HEK293 (cell line): ENCODE results near the gene C6orf15.
A peak's percentile ranks its signal among the peaks of the same experiment; 100 is the strongest.

Experiments used
- CTCF ChIA-PET: fragments of 350-600 bp; formaldehyde crosslinking; extraction: SDS; loops from one replicate; lab custom pipeline; 2021; ENCODE audit warnings: antibody characterized with exemption; lab: Yijun Ruan, JAX
- POLR2A ChIA-PET: fragments of 300-600 bp; formaldehyde crosslinking; extraction: SDS; loops from one replicate; lab custom pipeline; 2020; ENCODE audit warnings: antibody characterized with exemption, inconsistent platforms; lab: Yijun Ruan, JAX
- H3K27ac ChIP-seq: fragments of 200-500 bp; sonication (Bioruptor generic); 2 replicates; pipeline ENCODE4 v1.5.1; 2014; ENCODE audit warnings: low read depth, low read length, control low read depth, inconsistent platforms; ENCODE audit errors: extremely low read depth
- H3K36me3 ChIP-seq, 2 experiments: fragments of 200-500 bp in 1 of 2; sonication (Bioruptor generic) in 1 of 2; 1 replicate in 1 of 2; 2 replicates in 1 of 2; pipeline ENCODE4 v1.5.1; 2014 to 2017; ENCODE audit warnings: inconsistent platforms in 2 of 2, low read length in 2 of 2; ENCODE audit not compliant: control insufficient read depth in 2 of 2, insufficient read depth in 1 of 2
- H3K4me1 ChIP-seq: fragments of 200-500 bp; sonication (Bioruptor generic); 2 replicates; pipeline ENCODE4 v1.5.1; 2014; ENCODE audit warnings: mild to moderate bottlenecking, low read length, inconsistent platforms; ENCODE audit not compliant: control insufficient read depth, insufficient read depth
- H3K4me3 ChIP-seq: 2 replicates; pipeline ENCODE4 v1.5.1; 2011; ENCODE audit warnings: low read depth, mild to moderate bottlenecking, control low read depth, low read length, moderate library complexity
- H3K9me3 ChIP-seq: fragments of 200-500 bp; sonication (Bioruptor generic); 2 replicates; pipeline ENCODE4 v1.5.1; 2014; ENCODE audit warnings: low read depth, low read length, inconsistent platforms; ENCODE audit not compliant: control insufficient read depth, insufficient read depth
- HOXC10 ChIP-seq: sonication (generic); formaldehyde crosslinking; IDR thresholded peaks from 2 replicates; pipeline ENCODE4 v1.8.1; 2023; ENCODE audit warnings: mild to moderate bottlenecking, missing genetic modification reagents
- PRDM1 ChIP-seq: fragments of 450-650 bp; formaldehyde crosslinking; IDR thresholded peaks from 2 replicates; pipeline ENCODE4; 2016; ENCODE audit warnings: missing biosample characterization, missing genetic modification characterization
- SALL2 ChIP-seq: fragments of 450-650 bp; formaldehyde crosslinking; IDR thresholded peaks from 2 replicates; pipeline ENCODE4 v1.5.0; 2017; ENCODE audit warnings: missing biosample characterization, mild to moderate bottlenecking, missing genetic modification characterization, borderline replicate concordance
- ZBTB7A ChIP-seq: fragments of 450-650 bp; formaldehyde crosslinking; IDR thresholded peaks from 2 replicates; pipeline ENCODE4 v1.5.1; 2016; ENCODE audit warnings: low read depth, missing biosample characterization, missing genetic modification characterization
- ZBTB8A ChIP-seq: fragments of 450-650 bp; formaldehyde crosslinking; IDR thresholded peaks from 2 replicates; pipeline ENCODE4 v1.5.1; 2016; ENCODE audit warnings: missing biosample characterization, missing genetic modification characterization
- ZNF114 ChIP-seq: fragments of 450-650 bp; formaldehyde crosslinking; IDR thresholded peaks from 2 replicates; pipeline ENCODE4 v1.5.0; 2017; ENCODE audit warnings: missing biosample characterization, missing genetic modification characterization
- ZNF174 ChIP-seq: fragments of 450-650 bp; formaldehyde crosslinking; IDR thresholded peaks from 2 replicates; pipeline ENCODE4 v1.5.0; 2017; ENCODE audit warnings: missing biosample characterization, mild to moderate bottlenecking, missing genetic modification characterization
- ZNF184 ChIP-seq: fragments of 450-650 bp; IDR thresholded peaks from 2 replicates; pipeline ENCODE4 v1.5.1; 2018; ENCODE audit warnings: missing biosample characterization, mild to moderate bottlenecking, missing genetic modification characterization
- ZNF211 ChIP-seq: fragments of 450-650 bp; formaldehyde crosslinking; IDR thresholded peaks from 2 replicates; pipeline ENCODE4 v1.5.1; 2016; ENCODE audit warnings: low read depth, missing biosample characterization, missing genetic modification characterization
- ZNF302 ChIP-seq: fragments of 450-650 bp; formaldehyde crosslinking; IDR thresholded peaks from 2 replicates; pipeline ENCODE4 v1.5.1; 2016; ENCODE audit warnings: missing biosample characterization, missing genetic modification characterization, low read depth
- ZNF529 ChIP-seq: fragments of 450-650 bp; formaldehyde crosslinking; IDR thresholded peaks from 2 replicates; pipeline ENCODE4 v1.5.1; 2017; ENCODE audit warnings: missing genetic modification characterization, missing biosample characterization; ENCODE audit not compliant: insufficient replicate concordance
- ZNF561 ChIP-seq: fragments of 450-650 bp; IDR thresholded peaks from 2 replicates; pipeline ENCODE4 v1.5.1; 2018; ENCODE audit warnings: missing biosample characterization, missing genetic modification characterization, borderline replicate concordance
- ZNF701 ChIP-seq: fragments of 450-650 bp; formaldehyde crosslinking; IDR thresholded peaks from 2 replicates; pipeline ENCODE4 v1.5.1; 2016; ENCODE audit warnings: missing biosample characterization, missing genetic modification characterization
- TF ChIP-seq, protein P1 (sequence below): fragments of 450-650 bp; IDR thresholded peaks from 2 replicates; pipeline ENCODE4 v1.5.1; 2018; ENCODE audit warnings: missing biosample characterization, mild to moderate bottlenecking, missing genetic modification characterization

The C6orf15 gene

DNA sequence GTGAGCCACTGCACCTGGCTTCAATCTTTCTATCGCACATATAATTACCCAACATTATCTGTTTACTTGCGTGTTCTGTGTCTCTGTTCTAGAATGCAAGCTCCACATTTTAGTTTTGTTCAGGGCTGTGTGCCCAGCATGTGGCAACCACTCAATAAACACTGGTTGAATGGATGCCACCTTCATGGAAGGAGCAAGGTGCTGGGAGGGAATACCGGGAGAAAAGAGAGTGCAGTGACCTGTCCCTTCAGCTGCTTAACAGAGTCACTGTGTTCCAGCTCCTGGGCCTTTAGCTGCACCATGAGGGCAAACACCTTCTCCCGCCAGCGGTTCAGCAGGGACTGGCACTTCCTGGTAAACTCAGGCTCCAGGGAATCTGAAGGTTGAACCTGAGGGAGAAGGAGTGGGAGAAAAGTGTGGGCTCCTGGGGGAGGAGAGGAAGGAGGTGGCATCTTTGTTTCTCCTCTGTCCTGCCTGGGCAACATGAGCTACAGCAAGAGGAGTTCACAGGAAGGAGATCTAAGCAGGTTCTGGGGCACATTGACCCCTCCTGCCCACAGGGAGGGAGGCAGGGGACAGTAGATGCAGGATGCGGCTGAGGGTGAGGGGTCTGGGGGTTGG lies 37.6 kb upstream of the C6orf15 start (continued):
- TF ChIP-seq ZBTB7A (tag by site-specific recombination) (no peak), SALL2 (tag by site-specific recombination) (no peak)

DNA sequence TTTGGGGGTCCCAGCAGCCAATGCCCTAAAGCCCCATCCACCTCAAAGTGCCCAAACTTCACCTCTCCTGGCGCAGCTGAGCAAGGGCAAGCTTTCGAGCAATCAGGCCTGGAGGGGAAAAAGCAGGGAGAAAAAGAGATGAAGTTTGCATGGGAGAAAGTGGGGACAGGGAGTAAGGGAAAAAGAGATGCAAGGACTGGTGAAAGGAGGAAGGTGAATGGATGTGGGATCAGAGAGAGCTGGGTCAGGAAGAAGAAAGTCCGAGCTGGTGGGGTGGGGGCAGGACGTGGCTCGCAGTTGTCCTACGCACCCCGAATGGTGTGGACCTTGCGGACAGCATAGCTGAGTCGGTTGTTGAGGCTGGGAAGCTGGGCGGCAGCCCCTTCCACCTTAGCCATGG lies 33.0 kb upstream of the C6orf15 start:
- CTCF ChIA-PET, result interaction anchor here (1.3 to 2.6 kb wide), 5 partner anchors 8 to 221 kb away, joined by 5 to 15 read pairs (median 6); partner anchors contain the start of gene TCF19
- Histone ChIP-seq H3K27ac (no peak overlapping the region), H3K4me3 (no peak overlapping the region), H3K9me3 (no peaks in the 10 kb centered on the region), H3K4me1 (no peaks in the 10 kb centered on the region), H3K36me3 (peaks cover 16 to 68% of the 10 kb centered on the region in 2 experiments; a peak in 2 of 3 replicates)
- TF ChIP-seq ZNF211 (tag by site-specific recombination) (no peak), PRDM1 (tag by site-specific recombination) (peak; percentile 92), ZNF561 (no peak)
- POLR2A ChIA-PET, result interaction anchor here (2.5 kb wide), 1 partner anchor 13 kb away, joined by 7 read pairs; the partner anchor contains the start of gene TCF19

DNA sequence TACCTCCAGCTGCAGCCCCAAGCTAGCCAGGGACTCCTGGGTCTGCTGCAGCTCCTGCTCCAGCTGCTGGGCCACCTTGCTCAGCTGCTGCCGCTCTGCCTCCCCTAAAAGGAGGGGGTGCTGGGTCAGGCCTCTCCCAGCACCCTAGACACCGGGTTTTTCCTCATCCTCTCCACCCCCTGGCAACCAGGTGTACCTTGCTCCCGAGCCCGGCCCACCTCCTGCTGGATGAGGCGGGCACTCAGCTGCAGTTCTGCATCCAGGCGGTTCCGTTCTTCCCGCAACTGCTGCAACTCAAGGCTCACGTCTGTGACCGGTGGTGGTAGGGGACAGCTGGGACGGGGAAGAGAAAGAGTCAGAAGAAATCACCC lies 32.6 kb upstream of the C6orf15 start:
- Histone ChIP-seq H3K4me1 (no peaks in the 10 kb centered on the region), H3K9me3 (no peaks in the 10 kb centered on the region), H3K4me3 (no peak overlapping the region), H3K27ac (no peak overlapping the region), H3K36me3 (peaks cover 16 to 64% of the 10 kb centered on the region in 2 experiments; a peak in 2 of 3 replicates)
- ChIA-PET CTCF (interaction anchor here (1.3 to 2.6 kb wide), 4 partner anchors 8 to 222 kb away, joined by 5 to 15 read pairs (median 7); partner anchors contain the start of gene TCF19), POLR2A (interaction anchor here (2.5 kb wide), 1 partner anchor 14 kb away, joined by 7 read pairs; the partner anchor contains the start of gene TCF19)
- TF ChIP-seq ZNF701 (tag by site-specific recombination) (no peak), HOXC10 (CRISPR knock-in tag) (no peak), ZNF529 (tag by site-specific recombination) (no peak), ZNF114 (tag by site-specific recombination) (no peak), ZNF302 (tag by site-specific recombination) (no peak), ZBTB8A (no peak)

DNA sequence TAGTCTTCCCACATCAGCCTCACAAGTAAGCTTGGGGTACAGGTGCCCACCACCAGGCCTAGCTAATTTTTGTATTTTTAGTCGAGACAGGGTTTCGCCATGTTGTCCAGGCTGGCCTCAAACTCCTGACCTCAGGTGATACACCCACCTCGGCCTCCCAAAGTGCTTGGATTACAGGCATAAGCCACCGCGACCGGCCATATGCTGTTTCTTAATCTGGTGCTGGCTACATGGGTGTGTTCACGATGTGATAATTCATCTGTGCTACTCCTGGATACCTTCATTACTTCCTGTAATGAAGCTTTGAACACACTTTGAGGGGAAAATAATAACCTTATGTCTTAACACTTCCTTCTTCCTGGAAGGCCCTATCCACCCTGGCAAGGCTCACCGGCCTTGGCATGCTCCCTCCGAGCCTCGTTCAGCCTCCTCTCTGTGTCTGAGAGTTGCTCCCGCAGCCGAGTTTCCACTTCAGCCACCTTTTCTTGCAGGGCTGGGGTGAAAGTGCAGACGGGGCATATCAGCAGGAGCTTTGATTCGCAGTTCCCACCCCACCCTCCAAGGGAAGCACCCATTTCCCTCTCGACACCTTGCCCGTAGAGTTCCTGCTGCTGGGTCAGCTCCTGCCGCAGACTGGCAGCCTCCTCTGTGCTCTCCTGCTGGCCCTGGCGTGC lies 32.1 kb upstream of the C6orf15 start:
- H3K4me1 ChIP-seq, result no peaks in the 10 kb centered on the region
- H3K36me3 ChIP-seq, result peaks cover 14 to 58% of the 10 kb centered on the region in 2 experiments; a peak in 2 of 3 replicates
- CTCF ChIA-PET, result interaction anchor here (0.6 kb wide), 1 partner anchor 228 kb away, joined by 3 read pairs; no protein-coding TSS in a partner anchor
- no peak for TF ChIP-seq ZNF184 (tag by site-specific recombination)
- TF ChIP-seq ZNF174, result no peak
- TF ChIP-seq, protein P1, sequence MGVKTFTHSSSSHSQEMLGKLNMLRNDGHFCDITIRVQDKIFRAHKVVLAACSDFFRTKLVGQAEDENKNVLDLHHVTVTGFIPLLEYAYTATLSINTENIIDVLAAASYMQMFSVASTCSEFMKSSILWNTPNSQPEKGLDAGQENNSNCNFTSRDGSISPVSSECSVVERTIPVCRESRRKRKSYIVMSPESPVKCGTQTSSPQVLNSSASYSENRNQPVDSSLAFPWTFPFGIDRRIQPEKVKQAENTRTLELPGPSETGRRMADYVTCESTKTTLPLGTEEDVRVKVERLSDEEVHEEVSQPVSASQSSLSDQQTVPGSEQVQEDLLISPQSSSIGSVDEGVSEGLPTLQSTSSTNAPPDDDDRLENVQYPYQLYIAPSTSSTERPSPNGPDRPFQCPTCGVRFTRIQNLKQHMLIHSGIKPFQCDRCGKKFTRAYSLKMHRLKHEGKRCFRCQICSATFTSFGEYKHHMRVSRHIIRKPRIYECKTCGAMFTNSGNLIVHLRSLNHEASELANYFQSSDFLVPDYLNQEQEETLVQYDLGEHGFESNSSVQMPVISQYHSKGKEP (tag by site-specific recombination), result no peak
- POLR2A ChIA-PET, result interaction anchor here (2.5 kb wide), 1 partner anchor 14 kb away, joined by 7 read pairs; the partner anchor contains the start of gene TCF19
- H3K9me3 ChIP-seq, result no peaks in the 10 kb centered on the region
- no peak overlapping the region for H3K27ac ChIP-seq
- H3K4me3 ChIP-seq, result no peak overlapping the region
